Measurements from ENCODE around the gene LPP.

LPP gene

DNA sequence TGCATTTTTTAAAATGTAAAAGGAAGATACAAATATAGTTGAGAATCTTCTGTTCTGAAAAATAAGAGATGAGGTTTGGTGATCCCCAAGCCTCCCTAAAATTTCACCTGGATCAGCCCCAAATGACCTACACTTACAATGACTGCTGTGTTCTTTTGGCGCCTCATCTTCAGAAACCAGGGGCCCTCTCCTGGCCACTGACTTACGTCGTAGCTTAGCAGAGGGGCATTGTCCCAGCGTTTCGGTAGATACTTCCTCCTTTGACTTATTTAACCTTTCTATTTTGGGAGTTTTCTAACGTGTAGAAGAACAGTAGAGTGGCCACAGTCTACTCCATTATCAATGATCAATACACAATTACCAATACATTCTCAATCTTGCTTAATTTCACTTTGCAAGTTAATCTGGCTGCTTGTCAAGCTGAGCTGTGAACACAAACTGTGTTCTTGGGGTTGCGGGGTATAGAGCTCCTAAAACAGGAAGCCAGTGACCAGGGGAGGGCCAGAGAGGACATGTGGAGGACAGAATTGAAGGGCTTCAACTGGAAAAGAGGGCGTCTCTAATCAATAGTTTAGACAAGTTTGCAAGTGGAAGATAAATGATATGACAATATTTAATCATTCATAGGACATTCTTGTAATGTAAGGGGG lies 419.5 kb downstream of the LPP start:
- DNase-seq = no peak

DNA sequence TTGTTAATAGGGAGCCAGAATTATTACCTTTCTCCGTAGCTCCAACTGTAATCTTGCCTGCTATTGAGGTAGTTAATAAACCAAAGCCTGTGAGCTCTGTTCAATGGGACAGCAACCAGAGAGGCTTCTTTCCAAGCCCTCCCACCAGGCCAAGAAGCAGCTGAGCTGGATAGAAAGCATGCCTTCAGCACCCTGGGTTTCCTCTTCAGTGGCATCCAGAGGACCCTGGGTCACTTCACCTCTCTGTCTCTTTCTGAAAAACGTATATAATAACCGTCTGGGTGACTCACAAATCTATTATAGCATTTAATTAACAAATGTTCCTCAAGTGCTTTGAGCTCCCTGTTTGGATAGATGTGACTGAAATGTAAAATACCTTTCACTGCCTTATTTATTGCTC lies 420.0 kb downstream of the LPP start:
- DNase-seq = no peak

DNA sequence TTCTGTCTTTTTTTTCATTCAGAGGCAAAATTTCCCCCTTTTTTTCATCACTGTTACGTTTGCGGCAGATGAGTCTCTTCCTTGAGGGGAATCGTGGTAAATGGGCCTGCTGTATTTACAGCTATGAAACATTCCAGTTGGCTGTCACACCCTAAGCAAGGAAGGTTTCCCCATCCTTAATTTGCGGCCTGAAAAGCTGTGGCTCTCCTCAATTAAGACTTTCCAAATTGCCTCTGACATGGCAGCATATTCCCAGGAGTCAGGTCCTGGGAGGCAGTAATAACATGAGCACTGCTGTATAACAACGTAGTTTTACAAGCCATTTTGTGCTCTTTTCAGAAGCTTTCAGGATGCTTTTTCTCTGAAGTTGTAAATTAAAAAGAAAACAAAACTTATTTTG lies 420.9 kb downstream of the LPP start:
- no peak for DNase-seq

GRCh38 chr3:188575501-188575900 lies 421.5 kb downstream of the LPP start:
- DNase-seq = no peak

GRCh38 chr3:188577539-188577938 lies 423.6 kb downstream of the LPP start:
- no peak for DNase-seq

DNA sequence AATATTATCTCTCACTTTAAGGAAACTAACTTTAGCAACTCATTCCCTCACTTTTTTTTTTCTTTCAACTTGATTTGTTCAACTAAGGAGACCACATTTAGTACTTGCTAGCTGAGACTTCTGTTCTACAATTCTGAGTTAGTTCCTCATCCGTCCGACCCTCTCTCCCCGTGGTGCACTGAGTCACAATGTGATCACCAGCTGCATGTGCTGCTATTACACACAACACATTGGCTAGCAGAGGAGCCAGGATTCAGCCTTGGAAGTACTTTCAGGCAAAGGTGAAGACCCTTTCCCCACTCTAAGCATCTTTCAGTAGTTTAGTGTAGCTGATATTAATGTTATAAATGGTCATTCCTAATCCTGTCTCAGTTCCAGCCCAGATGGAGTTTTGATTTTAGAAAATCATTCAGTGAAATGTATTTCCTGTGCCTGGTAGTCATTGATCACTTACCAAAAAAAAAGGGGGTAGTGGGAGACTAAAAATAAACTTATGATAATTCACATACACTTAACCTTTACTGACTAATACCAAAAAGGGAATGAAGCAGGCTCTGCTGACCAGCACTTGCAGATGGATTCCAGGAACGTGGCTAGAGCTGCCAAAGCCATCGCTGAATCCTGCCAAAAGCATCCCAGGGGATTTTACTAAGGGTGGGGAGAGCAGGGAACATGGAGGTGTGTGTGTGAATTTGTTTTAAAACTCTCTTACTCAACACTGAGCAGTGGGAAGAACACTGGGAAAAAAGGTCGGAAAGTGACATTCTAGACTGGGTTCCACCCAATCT lies 424.8 kb downstream of the LPP start:
- DNase-seq = peak; percentile 34

- no peak for DNase-seq
Measured at GRCh38 chr3:188580223-188580622, 426.3 kb downstream of the LPP start.

GRCh38 chr3:188580659-188581058 lies 426.7 kb downstream of the LPP start:
- no peak for DNase-seq

DNA sequence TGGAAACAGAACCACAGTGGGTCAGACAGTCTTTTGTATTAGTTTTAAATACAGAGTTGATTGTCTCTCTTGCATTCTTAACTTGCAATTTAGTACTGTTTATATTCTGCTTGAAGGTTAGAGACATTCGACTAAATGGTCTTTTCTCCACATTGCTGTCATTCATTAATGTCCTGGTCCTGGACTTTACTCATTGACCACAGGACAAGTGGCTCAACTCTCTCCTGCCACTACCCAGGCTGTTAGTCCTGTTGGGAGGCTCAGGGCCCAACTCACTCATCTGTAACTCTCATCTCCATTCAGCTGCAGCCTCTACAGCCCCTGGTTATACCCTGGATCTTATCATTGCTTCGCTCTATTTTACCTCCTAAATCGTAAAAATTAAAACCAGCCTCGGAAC lies 427.4 kb downstream of the LPP start:
- no peak for DNase-seq

DNA sequence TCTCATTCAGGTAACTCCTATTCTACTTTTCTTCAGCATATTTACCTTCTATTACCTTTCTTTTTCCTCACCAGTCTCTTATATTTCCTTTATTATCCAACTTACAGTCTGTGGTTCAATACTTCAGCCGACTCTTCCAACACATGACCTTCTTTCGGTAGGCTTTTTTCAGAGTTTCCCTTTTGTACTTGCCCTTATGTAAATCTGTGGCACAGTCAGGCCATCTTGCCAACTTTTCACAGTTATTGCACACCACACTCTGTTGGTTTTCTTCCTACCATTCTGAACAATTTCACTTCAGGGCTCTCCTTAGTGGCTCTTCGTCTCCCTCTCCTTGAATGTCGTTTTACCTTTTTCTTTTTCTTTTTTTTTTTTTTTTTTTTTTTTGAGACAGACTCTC lies 427.8 kb downstream of the LPP start:
- DNase-seq = no peak

- DNase-seq = peak; percentile 51
Measured at GRCh38 chr3:188583341-188584161, 429.6 kb downstream of the LPP start.

DNA sequence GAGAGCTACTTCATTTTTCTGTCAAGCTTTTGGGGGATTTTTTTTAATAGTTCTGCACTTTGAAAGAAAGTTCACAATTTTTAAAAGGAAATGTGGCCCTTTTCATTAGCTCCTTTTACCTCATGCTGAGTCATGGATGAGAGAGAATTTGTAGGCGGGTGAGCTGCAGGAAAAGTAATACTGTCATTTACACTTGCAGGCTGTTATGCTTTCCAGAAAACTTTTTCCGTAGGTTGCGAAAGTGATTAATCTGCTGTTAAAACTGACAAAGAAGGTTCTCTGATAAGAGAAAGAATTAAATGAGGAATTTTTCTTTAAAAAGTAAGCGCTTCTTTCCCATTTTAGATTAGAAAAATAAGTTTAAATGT lies 430.2 kb downstream of the LPP start:
- peak; percentile 35 for DNase-seq

DNA sequence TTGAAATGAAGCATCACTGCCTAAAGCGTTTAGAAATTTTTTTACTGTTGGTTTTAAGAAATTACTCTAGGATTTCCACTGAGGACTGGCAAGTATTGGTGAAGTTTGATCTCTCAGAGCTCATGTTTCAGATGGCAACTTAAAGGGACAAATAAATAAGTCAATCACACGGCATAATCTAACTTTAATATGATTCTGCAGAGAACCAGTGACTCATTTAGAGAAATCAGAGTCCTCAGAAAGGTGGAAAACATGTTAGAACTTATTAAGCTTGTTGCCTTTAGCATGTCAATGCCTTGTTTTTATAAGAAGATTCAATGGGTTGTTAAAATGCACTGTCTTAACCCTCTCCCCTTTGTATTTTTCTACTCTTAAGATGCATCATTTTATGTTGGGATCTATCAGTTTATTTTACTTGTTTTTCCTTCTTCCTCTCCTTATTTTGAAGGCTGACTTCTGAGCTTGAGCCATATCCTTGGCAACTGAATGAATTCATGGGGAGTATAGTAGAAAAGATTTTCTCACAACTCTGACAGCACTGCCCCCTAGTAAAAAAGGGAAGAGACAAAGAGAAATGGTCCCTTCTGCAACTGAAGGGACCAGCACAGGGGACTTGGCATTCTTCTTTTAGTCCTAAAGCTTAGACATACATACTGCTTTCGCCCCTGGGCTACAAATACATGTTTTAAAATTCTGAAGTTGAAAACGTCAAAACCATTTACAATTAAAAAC lies 431.2 kb downstream of the LPP start:
- no peak for DNase-seq

GRCh38 chr3:188589071-188589470 lies 435.1 kb downstream of the LPP start:
- no peak for DNase-seq

DNA sequence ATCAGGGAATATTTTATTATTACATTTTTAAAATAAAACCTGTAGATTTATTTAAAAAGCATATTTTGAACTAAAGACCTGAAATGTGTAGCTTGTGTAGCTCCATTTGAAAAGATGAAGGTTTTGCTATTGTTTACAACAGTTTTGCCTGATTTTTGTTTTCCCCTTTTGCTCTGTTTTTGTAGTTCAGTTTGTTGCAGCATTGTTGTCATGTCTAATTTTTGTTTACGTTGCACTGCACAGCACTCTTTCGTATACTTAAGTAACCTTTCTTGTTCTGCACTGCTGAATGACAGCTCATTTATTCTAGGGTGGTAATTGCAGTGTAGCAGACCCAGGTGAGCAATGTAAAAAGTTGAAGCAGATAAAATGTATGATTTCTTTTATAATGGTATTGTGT lies 435.8 kb downstream of the LPP start:
- no peak for DNase-seq

DNA sequence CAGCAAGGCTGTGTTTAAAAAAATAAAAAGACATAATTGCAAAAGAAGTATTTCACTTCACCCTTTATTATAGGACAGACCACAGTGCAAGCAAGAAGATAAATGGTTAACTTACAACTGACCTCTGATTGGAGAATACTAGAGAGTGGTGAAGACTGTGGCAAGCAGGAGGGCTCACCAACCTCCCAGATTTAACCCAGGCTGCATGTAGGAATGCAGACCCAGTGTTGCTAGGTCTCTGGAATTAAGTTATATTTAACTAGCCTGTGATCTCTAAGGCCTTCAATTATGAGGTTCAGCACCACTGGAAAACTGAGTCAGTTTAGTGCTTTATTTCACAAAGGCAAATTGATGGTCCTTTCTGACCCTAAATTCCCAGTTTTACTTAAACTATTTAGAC lies 436.6 kb downstream of the LPP start:
- DNase-seq = no peak

DNA sequence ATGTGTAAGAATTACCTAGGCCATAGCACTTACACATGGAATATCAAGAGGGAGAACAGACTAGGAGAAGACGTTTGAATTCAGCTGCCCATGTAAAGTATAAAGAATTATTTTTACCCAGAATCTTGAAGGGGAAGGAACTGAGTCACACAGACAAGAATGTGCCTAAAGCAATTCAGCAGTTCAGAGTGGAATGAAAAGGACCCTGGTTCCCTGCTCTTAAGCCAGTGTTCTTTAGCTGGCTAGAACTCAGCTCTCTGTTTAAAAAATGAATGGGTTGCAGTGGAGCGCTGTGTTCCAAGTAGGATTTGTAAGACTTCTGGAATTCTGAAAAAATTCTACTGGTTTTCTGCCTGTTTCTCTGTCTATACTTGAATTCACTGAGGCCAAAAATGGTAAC lies 440.2 kb downstream of the LPP start:
- no peak for DNase-seq

DNA sequence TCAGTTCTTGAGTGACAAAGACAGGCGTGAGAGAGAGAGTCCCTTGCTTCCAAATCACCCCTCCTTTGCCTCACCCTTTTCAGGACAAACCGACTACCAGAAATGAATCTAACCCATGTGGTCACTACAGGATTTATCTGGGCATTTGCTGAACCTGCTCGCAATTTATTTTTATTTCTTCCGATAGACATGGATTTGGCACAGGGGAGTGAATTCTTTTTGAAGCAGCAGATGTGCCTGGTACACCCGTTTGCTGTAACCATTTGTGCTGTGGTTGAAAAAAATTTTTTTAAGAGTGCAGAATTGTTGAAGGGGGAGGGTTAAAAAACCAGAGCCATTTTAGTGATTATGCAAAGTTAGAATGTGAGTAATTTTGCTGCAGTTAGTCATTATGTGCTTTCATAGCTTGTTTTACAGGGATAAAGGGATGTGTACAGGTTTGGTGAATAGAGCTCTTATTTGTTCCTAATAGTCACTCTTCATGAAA lies 442.0 kb downstream of the LPP start:
- DNase-seq = no peak

DNA sequence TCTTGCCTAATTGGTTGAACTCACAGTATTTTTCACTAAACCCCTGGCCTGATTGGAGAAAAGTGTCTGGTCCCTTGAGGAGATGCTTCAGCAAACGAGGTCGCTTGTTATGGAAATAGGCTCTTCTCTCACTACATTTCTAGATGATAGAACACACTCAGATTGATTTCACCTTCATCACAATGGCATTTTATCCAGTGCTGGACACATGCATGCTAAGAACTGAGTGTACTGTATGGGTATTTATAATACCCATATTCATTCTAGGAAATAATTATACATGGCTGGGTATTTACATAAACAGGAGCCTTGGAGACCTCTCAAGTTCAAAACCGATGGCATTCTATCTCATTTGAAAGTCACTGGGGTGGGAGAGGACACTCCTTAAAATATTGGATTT lies 444.9 kb downstream of the LPP start:
- DNase-seq = no peak

GRCh38 chr3:188602111-188602510 lies 448.2 kb downstream of the LPP start:
- no peak for DNase-seq

DNA sequence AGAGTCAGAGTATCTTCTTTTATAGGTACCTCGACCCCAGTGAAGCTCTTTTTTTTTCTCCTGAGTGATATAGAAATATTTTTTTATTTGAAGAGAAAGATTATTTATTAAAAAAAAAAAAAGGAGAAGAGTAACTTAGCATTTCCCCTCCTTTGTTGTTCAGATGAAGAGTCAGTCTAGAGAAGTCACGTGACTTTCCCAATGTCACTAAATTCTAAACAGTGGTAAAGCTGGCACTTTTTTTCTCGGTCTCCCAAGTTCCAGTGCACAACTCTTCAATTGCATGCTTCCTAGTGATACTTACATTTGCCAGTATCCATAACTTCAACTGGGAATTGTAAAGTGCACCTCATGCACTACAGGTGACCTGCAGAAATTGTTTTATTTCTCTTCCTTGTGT lies 448.7 kb downstream of the LPP start:
- DNase-seq = no peak

- DNase-seq = no peak
Measured at GRCh38 chr3:188604651-188605050, 450.7 kb downstream of the LPP start.

GRCh38 chr3:188605231-188605630 lies 451.3 kb downstream of the LPP start:
- DNase-seq = no peak

Data from stimulated activated CD4-positive, alpha-beta T cell treated with anti-CD3 and anti-CD28 coated beads, Interleukin-15, amount 100 ng/mL, for 24 hours (primary cell).